Left ventricle myocardium inferior (tissue), 1 donor: ENCODE data around the gene SLAMF1. TPM values are rescaled to one million over a fixed set of nuclear protein-coding genes. Genes with fewer than 3 reads are reported as not detected.

Source experiments
- DNase-seq: peaks from one replicate; pipeline ENCODE4 v3.0.0-alpha.2; 2020
- H3K27ac ChIP-seq: fragments of 200-600 bp; replicated peaks from 2 replicates; pipeline ENCODE4 v1.8.0; 2021
- H3K27me3 ChIP-seq: fragments of 200-600 bp; 2 replicates; pipeline ENCODE4 v1.8.0; 2021; ENCODE audit warnings: low read depth
- H3K36me3 ChIP-seq: fragments of 200-600 bp; 2 replicates; pipeline ENCODE4 v1.8.0; 2021
- H3K4me1 ChIP-seq: fragments of 200-600 bp; 2 replicates; pipeline ENCODE4 v1.8.0; 2021
- H3K4me3 ChIP-seq: fragments of 200-600 bp; 2 replicates; pipeline ENCODE4 v1.8.0; 2021; ENCODE audit warnings: mild to moderate bottlenecking, moderate library complexity
- H3K9me3 ChIP-seq: fragments of 200-600 bp; replicated peaks from 2 replicates; pipeline ENCODE4 v1.8.0; 2021
- intact Hi-C: fragments of 100-400 bp; cut with micrococcal nuclease; formaldehyde crosslinking; loops from one replicate; pipeline ENCODE4 v1.11.0; 2022
- total RNA-seq: library from RNA; stranded (reverse); fragmentation: NEBNext Ultra II Directional; extraction: Animal tissue kit (Norgen Biotek cat#: 25700); gene quantifications from one replicate; pipeline ENCODE4 v1.2.1, GENCODE V29; 2021
- TF ChIP-seq, protein P1 (sequence below): fragments of 200-600 bp; IDR thresholded peaks from 2 replicates; pipeline ENCODE4 v1.8.0; 2021; ENCODE audit warnings: antibody characterized with exemption, mild to moderate bottlenecking, borderline replicate concordance
- donor health status: DM: no; HTN: yes; CAD: no; lungs with severe emphysema.

The SLAMF1 gene
- total RNA-seq, 1 donor from 2014 or later: not detected

- Histone ChIP-seq H3K4me3 (no peak overlapping the region), H3K4me1 (no peaks in the 10 kb centered on the region), H3K9me3 (no peaks in the 10 kb centered on the region), H3K27ac (peak overlapping the region; percentile 42), H3K36me3 (no peaks in the 10 kb centered on the region), H3K27me3 (peaks cover 9% of the 10 kb centered on the region)
- TF ChIP-seq, protein P1, sequence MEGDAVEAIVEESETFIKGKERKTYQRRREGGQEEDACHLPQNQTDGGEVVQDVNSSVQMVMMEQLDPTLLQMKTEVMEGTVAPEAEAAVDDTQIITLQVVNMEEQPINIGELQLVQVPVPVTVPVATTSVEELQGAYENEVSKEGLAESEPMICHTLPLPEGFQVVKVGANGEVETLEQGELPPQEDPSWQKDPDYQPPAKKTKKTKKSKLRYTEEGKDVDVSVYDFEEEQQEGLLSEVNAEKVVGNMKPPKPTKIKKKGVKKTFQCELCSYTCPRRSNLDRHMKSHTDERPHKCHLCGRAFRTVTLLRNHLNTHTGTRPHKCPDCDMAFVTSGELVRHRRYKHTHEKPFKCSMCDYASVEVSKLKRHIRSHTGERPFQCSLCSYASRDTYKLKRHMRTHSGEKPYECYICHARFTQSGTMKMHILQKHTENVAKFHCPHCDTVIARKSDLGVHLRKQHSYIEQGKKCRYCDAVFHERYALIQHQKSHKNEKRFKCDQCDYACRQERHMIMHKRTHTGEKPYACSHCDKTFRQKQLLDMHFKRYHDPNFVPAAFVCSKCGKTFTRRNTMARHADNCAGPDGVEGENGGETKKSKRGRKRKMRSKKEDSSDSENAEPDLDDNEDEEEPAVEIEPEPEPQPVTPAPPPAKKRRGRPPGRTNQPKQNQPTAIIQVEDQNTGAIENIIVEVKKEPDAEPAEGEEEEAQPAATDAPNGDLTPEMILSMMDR: no peak
- intact Hi-C loops: no loop called here
- no peak for DNase-seq
Measured at GRCh38 chr1:160575112-160575664, 71.7 kb downstream of the SLAMF1 start.

- Histone ChIP-seq H3K27ac (no peak overlapping the region), H3K27me3 (peaks cover 9% of the 10 kb centered on the region), H3K4me3 (no peak overlapping the region), H3K4me1 (no peaks in the 10 kb centered on the region), H3K9me3 (no peaks in the 10 kb centered on the region), H3K36me3 (no peaks in the 10 kb centered on the region)
- TF ChIP-seq, protein P1: no peak
- intact Hi-C loops: no loop called here
- DNase-seq: no peak
Measured at GRCh38 chr1:160570840-160571239, 76.0 kb downstream of the SLAMF1 start.

GRCh38 chr1:160569806-160570205 is 77.0 kb downstream of the SLAMF1 start:
- Histone ChIP-seq H3K27me3 (peaks cover 9% of the 10 kb centered on the region), H3K9me3 (no peaks in the 10 kb centered on the region), H3K27ac (no peak overlapping the region), H3K4me3 (no peak overlapping the region), H3K4me1 (no peaks in the 10 kb centered on the region), H3K36me3 (no peaks in the 10 kb centered on the region)
- TF ChIP-seq, protein P1: no peak
- no peak for DNase-seq
- intact Hi-C loops: no loop called here

DNA sequence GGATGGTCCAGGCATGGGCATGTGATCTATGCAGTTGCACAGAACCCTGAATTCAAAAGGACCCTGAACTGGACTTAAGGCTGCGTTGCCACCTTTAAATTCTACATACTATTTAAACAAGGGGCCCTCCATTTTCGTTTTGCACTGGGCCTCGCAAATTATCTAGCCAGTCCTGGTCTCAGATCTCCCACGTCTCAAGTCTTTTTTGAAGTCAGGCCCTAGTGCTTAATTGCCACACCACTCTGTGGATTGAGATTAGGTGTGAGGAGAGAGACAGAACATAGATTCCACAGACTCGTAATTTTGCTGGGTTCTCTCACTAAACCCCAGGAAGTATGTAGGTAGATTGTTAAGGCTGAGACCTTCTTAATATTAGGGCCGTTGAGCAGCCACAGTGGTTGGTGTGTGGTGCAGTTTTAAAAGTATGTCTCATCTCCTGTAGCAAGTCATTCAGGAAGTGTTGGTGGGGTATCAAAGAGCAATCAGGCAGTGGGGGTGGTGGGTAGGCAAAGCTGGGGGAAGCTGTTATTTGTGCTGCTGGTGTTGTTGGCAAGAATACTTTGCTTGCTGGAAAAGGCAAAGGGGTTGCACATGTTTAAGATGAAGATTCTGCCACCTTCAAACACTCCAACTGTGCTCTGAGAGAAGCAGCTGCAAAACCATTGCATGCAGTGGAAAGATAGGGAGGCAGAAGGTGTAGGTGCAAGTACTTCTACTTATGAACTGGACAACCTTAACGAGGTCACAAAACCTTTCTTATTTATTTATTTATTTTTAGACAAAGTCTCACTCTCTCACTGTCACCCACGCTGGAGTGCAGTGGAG is 78.8 kb downstream of the SLAMF1 start:
- H3K4me1 ChIP-seq: no peaks in the 10 kb centered on the region
- no peaks in the 10 kb centered on the region for H3K36me3 ChIP-seq
- peaks cover 9% of the 10 kb centered on the region for H3K9me3 ChIP-seq
- H3K27ac ChIP-seq: no peak overlapping the region
- TF ChIP-seq, protein P1: no peak
- no peak for DNase-seq
- H3K4me3 ChIP-seq: no peak overlapping the region
- intact Hi-C loops: no loop called here
- H3K27me3 ChIP-seq: no peaks in the 10 kb centered on the region

- intact Hi-C loops: no loop called here
- Histone ChIP-seq H3K36me3 (no peaks in the 10 kb centered on the region), H3K27me3 (no peaks in the 10 kb centered on the region), H3K4me3 (no peak overlapping the region), H3K27ac (no peak overlapping the region), H3K9me3 (peaks cover 16% of the 10 kb centered on the region), H3K4me1 (no peaks in the 10 kb centered on the region)
- DNase-seq: no peak
- TF ChIP-seq, protein P1: no peak
Measured at GRCh38 chr1:160567341-160567740, 79.5 kb downstream of the SLAMF1 start.
